IMR-90 (cell line): ENCODE measurements around the gene VPS8.

Experiments
- CTCF ChIP-seq: conservative IDR thresholded peaks from 2 replicates; pipeline ENCODE4 v1.5.1; 2012; ENCODE audit warnings: mild to moderate bottlenecking, low read depth, low read length, improper control_type of control experiment
- ELK1 ChIP-seq: fragments of 150-350 bp; IDR thresholded peaks from 2 replicates; pipeline ENCODE4 v1.6.1; 2016; ENCODE audit warnings: low read depth, mild to moderate bottlenecking, low read length, moderate library complexity, borderline replicate concordance
- MAFK ChIP-seq: IDR thresholded peaks from 2 replicates; pipeline ENCODE4 v1.6.1; 2012; ENCODE audit warnings: low read depth, low read length, improper control_type of control experiment
- POLR2A ChIP-seq: IDR thresholded peaks from 2 replicates; pipeline ENCODE4 v1.6.1; 2012; ENCODE audit warnings: mild to moderate bottlenecking, low read depth, low read length
- RCOR1 ChIP-seq: IDR thresholded peaks from 2 replicates; pipeline ENCODE4 v1.6.1; 2012; ENCODE audit warnings: mild to moderate bottlenecking, low read length, improper control_type of control experiment; ENCODE audit not compliant: insufficient replicate concordance
- SMC3 ChIP-seq: fragments of 150-350 bp; IDR thresholded peaks from 2 replicates; pipeline ENCODE4 v1.6.1; 2016; ENCODE audit warnings: low read depth, mild to moderate bottlenecking, antibody characterized with exemption, low read length, moderate library complexity
- USF2 ChIP-seq: fragments of 150-350 bp; IDR thresholded peaks from 2 replicates; pipeline ENCODE4 v1.6.1; 2017; ENCODE audit warnings: mild to moderate bottlenecking, antibody characterized with exemption, low read length, low read depth

GRCh38 chr3:184807549-184807948, 4.4 kb upstream of the VPS8 start:
- no peak for TF ChIP-seq CTCF
- no peak for TF ChIP-seq POLR2A
- TF ChIP-seq RCOR1 = no peak
- no peak for TF ChIP-seq SMC3
- TF ChIP-seq MAFK = no peak
- no peak for TF ChIP-seq ELK1
- TF ChIP-seq USF2 = no peak
